Testis (tissue), 2 donors: Measurements from ENCODE around the gene TCEAL1.

Experiments used
- POLR2A ChIP-seq: fragments of 450-650 bp; IDR thresholded peaks from one replicate; pipeline ENCODE4 v1.6.1; 2017; ENCODE audit warnings: antibody characterized with exemption, mild to moderate bottlenecking, moderate library complexity
- TF ChIP-seq, protein P1 (sequence below), 3 experiments: fragments of 450-650 bp in 2 of 3; fragments of 200-600 bp in 1 of 3; sonication (generic) in 1 of 3; IDR thresholded peaks; one replicate each; pipeline ENCODE4 v1.5.1; 2016 to 2019; ENCODE audit warnings: antibody characterized with exemption in 3 of 3, mild to moderate bottlenecking in 2 of 3, moderate library complexity in 1 of 3

DNA sequence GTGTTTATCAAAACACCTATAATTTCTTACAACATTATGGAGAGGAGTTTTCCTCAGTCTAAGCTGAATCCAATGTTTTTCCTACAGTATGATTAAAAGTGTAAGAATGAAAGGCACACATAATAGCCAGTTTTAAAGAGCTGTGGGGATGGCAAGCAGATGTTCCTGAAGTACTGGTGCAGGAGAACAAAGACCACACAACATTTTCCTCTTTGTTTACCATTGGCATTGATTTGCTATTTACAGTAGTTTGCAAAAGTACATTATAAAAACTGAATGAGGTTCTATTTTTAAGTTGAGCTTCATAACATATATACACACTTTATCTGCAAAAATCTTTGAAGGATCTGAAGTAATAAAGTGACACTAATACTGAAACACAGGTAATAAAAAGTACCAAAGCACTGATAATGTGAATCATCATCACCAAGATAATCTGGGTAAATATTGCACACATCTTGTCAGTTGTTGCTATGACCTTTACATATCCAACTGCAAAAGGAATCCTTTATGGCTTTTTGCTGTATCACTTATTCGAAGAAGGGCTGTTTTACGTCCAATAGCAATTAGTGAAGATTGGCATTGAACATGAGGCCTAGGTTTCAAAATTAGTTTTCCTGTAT, 22.5 kb downstream of the TCEAL1 start:
- TF ChIP-seq, protein P1, sequence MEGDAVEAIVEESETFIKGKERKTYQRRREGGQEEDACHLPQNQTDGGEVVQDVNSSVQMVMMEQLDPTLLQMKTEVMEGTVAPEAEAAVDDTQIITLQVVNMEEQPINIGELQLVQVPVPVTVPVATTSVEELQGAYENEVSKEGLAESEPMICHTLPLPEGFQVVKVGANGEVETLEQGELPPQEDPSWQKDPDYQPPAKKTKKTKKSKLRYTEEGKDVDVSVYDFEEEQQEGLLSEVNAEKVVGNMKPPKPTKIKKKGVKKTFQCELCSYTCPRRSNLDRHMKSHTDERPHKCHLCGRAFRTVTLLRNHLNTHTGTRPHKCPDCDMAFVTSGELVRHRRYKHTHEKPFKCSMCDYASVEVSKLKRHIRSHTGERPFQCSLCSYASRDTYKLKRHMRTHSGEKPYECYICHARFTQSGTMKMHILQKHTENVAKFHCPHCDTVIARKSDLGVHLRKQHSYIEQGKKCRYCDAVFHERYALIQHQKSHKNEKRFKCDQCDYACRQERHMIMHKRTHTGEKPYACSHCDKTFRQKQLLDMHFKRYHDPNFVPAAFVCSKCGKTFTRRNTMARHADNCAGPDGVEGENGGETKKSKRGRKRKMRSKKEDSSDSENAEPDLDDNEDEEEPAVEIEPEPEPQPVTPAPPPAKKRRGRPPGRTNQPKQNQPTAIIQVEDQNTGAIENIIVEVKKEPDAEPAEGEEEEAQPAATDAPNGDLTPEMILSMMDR (IDR thresholded peaks at IDR 0.05), result no peak
- TF ChIP-seq POLR2A, result no peak
